HS-5 (cell line): ENCODE results near the gene ASF1B.

Source experiments
- DNase-seq: peaks from one replicate; pipeline ENCODE4 v3.0.0-alpha.2; 2012; ENCODE audit warnings: low read depth

The ASF1B gene

DNA sequence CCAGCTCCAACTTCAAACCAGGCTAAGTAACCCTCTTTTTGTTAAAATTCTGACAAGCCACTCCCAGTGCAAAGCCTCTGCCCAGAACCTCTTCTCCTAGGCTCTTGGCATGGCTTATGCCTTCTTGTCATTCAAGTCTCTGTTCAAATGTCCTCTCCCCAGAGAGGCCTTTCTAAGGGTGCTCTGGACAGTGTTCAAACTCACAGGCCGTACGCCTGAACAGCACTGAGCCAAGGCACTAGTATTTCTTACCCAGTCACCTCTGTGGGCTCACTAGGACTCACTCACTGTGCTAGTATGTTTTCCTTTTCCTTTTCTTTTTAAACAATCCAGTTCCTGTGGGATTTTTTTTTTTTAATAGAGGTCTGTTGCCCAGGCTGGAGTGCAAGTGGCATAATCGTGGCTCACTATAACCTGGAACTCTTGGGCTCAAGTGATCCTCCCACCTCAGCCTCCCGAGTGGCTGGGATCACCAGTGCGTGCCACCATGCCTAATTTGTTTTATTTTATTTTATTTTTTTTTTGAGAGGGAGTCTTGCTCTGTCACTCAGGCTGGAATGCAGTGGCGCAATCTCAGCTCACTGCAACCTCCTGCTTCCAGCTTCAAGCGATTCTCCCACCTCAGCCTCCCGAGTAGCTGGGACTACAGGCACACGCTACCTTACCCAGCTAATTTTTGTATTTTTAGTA is 2.3 kb upstream of the ASF1B start:
- DNase-seq: no peak

DNA sequence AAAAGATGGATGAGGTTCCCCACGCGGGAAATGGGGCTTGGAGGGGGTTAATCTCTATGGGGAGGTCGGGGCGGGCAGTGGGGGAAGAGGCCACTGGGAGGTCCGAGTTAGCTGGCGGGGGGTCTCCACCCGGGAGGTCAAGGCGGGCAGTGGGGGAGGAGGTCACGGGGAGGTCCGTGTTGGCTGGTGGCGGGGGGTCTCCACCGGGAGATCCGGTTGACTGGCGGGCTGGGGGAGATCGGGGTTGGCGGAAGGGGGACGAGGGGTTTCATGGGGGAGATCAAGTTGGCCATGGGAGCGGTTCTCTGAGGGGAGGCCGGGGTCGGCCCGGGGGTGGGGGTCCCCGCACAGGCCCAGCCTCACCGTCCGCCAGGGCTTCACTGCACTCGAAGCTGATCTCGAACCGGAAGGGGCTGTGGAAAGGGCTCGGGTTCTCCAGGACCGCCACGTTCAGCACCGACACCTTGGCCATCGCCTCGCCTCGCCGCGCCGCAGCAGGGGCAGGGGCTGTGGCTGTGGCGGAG is 342 bp downstream of the ASF1B start:
- DNase-seq: no peak

DNA sequence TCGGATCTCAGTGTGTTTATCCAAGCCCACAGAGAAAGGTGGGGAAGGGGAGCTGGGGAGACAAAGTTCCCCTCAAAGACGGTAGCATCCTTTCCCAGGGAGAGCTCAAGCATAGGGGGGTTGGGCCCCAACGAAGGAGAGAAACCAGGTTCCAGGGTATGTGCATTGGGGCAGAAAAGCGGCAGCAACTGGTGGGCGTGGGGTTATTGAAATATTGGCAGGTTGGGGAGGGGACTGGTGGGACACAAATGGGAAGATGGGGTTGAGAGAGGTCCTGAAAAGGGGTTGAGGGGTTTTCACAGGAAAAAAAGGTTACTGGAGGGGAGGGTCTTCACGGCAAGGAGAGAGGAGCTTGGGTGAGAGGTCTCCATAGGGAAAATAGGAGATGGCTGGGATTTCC is 1.0 kb downstream of the ASF1B start:
- DNase-seq: no peak

DNA sequence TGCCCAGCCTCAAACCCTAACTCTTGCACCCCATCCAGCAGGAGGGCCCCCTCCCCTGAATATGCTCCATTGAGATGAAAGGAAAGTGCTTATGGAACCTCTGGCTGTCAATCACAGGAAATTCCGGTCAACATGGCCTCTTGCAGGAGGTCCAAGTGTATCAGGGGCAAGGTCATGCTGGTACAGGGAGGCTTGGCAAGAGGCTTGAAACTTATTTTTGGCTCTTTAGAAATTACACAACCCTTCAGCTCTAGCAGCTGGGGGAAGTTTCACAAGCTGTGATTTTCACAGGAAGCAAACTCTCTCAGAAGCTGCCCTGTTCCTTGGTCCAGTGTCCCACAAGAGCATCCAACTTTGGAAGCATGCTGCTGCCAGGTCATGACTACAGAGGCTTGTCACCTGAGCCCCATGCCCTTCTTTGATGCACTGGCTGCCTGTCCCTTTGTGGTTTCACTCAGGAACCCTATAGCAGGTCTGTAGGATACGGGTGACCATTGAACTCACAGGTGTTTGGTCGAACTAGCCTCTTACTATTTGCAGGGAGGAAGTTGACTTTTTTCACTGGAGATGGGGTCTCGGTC is 8.4 kb downstream of the ASF1B start:
- DNase-seq: no peak

DNA sequence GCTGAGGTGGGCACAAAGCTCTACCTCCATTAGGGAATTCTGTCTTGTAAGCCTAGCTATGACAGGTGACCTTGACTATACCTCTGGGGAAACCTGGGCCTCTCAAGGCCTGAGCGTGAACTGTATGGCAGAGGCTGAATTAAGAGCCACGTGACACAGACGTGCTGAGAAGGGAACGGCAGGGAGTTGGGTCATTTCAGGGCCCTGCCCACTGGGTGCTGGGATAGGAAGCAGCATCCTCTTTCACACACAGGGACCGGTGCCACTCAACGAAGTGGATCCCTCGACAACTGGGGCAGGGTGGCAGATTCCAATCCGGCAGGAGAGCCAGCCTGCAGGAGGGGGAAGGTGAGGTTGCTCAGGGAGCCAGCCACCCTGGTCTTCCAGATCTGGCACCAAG is 9.2 kb downstream of the ASF1B start:
- no peak for DNase-seq

DNA sequence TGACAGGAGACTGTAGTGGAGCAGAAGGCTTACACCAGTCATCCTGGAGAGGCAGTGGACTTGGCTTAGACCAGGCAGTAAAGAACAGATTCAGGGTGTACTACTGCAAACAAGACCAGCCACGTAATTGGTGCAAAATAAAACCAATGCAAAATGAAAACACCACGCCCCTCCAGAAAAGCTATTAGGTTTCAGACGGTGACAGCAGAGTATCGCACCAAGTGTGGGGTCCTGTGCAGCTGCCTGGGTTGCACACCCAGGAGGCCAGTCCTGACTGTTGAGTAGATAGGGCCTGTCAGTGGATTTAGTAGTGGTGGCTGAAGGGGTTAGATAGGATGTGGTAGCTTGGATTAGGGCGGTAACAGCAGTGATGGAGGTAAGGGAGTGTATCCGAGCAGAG is 13.5 kb downstream of the ASF1B start:
- DNase-seq: no peak

DNA sequence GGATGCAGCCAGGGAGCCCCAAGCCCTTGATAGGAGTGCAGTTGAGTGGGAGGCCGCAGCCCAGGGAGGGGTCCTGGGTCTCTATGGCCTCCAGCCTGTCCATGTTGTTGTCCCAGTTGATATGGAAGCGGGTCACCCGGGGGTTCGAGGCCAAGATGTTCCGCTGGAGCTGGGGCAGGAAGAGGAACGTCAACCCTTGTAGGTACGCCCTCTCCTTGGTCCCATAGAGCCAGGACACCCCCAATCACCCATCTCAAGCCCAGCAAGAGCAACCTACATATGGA is 15.9 kb downstream of the ASF1B start:
- no peak for DNase-seq

DNA sequence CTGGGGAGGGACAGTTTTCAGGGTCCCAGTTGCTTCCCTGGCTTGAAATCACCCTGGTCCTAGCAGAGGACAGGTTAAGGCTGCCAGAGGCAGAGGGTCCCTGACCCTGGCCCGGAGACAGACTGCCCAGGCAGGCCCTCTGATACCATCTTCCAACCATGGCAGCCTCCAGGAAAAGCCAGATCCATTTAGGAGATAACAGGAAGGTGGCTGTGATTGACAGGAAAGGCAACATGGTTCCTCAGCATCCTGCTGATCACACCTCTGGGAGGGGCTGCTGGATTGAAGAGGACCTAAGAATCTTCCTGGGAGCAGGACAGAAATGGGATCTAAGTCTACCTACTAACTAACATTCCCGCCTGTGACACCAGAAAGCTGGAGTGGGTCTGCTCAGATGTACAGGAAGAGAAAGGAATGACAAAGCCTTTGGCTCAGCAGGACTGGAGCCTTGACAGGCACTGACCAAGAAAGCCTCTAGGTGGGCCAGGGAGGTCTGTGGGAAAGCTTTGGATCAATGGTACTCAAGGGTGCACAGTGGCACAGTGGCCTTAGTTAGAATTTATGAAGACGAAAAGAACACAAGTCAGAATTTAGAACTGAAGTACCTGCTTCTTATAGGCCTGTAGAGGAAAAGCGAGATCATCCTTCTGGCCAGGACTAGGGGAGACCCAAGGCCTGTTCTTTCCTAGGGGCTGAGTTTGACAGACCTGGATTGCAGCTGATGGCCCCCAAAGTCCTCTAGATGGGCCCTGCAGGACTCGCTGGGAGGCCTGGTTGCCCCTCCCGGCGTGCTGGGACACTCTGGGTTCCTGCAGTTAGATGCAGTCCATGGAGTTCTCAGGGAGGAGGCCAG is 16.5 kb downstream of the ASF1B start:
- DNase-seq: no peak

DNA sequence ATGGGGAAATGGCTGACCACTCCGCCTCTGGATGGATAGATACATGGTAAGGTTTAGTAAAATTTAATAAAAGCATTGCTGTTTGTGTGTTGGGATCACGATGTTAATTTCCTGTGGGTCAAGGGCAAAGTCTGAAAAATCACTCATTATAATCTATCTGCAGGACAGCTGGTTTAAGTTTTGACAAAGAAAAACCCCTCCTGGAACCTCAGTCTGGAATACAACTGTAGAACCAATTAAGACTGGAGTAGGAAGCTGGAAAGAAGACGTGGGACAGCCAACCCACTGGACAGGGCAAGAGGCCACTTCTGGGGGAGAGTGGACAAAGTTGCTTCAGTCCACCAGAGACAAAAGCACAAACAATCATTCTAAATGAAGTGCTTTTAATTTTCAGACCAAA is 17.2 kb downstream of the ASF1B start:
- DNase-seq: no peak

DNA sequence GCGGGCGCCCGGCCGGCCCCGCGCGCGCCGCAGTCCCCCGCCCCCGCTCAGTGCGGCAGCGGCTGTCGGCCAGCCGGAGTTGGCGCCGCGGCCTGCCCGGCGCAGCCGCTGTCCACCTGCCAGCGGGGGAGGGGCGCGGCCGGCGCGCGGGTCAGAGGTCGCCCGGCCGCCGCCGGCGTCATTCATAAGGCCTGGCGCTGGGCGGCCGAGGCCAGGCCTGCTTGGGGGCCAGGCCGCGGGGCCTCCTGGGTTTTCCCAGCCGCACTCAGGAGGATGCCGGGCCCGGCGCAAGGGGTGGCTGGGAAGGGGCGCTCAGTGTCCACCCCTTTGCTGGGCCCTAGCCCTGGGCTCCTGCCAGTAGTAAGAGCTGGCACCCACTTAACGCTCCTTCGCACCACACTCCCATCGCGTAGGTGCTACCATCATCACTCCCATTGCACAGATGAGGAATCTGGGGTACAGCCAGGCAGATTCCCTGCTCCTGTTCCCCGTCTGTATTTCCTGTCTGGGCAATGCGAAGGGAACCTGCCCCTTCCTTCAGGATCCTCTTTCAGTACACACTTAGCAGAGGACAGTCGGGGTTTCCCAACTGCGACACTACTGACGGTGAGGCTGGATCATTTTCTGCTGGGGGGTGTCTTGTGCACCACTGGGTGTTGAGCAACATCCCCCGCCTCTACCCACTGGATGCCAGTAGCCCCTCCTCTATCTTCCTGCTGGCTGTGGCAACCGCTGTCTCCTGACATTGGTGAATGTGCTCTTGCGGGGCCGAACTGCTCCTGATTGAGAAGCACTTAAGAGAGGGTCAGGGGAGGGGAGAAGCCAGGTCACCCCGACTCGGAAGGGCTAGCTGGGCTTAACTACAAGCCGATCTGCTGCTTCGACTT is 18.0 kb downstream of the ASF1B start:
- no peak for DNase-seq

DNA sequence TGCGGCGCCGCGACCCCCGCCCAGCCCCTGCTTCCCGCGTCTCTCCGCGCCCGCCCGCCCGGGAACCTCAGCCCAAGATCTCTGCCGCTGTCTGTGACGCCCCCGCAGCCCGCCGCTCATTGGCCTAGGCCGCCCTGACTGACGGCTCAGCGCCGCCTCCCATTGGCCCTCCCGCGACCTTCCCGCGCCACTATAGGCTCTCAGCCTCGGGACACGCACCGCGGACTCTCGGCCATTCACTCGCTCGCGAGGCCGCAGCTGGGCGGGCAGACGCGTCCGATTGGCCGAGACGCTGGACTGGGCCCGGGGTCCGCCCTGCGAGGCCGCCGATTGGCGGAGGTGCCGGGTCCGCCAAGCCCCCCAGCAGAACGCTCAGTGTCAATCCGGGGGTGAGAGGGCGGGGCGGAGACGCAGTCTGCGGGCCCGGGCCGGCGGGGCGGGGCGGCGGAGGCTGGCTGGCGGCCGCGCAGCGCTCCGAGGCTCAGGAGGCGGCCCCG is 18.7 kb downstream of the ASF1B start, which contains the start of gene PRKACA:
PRKACA (minus strand) TSS at position 95 of the 497 bp plus-strand sequence. CDS start 215 bp downstream, outside the sequence.
- peak; percentile 97 for DNase-seq

DNA sequence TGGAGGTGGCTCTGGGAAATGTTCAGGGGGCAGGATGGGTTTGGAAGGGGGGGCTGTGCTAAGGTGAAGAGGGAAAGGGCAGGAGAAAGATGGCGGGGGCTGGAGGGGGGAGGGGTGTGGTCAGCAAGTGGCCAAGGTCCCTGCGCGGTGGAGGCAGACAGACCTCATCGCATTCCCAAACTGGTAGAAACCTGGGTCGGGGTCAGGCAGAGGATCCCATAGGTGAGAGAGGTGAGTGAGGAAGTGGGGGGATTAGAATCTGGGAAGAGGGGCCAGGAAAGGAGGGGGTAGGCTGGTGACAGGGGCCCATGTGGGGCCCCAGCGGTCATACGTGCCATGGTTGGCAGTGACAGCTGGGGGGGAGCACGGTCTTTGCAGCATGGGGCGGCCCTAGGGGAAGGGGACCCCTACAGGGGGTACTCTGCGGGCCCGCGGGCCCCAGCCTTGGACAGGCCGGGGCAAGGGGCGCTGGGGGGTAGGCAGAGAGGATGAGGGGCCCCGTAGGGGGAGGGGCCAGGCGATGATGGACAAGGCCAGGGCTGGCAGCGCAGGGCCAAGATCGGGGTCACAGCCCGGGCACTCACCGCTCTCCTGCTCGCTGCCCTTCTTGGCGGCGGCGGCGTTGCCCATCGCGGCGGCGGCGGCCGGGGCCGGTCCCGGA is 19.3 kb downstream of the ASF1B start:
- no peak for DNase-seq

DNA sequence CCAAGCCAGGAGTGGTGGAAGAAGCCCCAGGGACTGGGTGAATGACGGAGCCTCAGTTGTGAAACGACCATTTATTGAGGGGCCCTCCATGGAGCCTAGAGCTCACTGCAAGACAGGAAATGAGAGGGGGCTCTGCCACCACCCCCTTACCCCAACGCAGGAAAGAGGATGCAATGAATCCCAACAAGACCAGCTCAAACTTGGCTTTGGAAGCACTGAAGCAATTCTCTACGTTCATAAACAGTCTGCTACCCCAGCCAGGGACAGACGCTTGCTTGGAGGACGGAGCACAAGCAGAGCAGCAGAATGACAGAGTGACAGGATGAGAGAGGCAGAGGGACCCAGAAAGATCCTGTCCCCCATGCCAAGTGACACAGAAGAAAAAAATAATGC is 19.9 kb downstream of the ASF1B start:
- no peak for DNase-seq

DNA sequence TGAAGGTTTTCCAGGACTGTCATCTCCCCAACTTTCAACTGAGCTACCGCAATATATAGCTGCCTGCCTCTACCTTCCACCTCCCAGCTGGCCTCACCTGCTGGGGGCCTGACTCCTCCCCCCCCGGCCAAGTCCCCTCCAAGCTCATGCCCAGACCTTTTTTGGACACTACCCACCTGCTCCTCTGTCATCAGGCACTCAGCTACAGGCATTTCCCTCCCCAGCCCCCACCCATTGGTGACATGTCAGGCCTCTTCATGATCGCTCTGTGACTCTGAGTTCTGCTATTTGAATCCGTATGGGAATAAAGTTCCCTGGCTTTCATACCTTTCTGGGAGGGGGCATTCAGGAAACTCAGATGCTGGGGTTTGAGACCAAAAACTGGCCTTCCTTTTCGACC is 20.6 kb downstream of the ASF1B start:
- DNase-seq: no peak

DNA sequence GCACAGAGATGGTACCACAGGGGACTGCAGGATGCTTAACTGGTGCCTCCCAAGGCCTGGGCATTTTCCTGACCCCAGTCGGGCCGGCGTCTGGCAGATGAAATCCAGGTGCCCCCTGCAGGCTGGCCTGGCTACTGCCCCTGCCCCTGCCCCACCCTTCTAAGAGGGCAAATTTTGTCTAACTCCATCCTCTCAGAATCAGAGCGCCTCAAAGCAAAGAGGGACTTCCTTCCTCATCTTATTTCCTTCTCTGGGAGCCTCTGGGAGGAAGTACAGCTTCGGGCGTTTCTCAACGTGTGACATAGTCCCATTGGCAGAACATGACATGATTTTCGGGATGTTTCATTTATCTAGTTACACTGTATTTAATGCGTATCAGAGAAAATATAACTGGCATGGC is 21.5 kb downstream of the ASF1B start:
- no peak for DNase-seq

DNA sequence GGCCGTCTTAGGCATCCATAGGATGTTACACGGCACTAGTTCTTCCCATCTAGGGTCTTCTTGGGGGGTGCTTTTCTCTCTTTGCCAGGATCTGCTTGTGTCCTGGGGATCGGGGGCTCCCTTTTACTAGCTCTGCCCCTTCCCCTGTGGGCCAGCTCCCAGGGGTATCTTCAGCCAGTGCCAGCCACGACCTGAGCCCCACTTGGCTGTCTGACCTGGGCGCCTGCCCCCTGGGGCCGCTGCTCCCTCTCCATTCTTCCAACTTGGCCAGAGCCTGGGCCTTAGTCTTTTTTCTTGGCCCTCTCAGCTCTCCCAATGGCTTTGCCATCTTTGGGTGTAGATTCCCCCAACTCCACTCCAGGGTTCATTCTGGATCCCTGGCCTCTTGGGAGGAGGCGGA is 21.9 kb downstream of the ASF1B start:
- DNase-seq: no peak

DNA sequence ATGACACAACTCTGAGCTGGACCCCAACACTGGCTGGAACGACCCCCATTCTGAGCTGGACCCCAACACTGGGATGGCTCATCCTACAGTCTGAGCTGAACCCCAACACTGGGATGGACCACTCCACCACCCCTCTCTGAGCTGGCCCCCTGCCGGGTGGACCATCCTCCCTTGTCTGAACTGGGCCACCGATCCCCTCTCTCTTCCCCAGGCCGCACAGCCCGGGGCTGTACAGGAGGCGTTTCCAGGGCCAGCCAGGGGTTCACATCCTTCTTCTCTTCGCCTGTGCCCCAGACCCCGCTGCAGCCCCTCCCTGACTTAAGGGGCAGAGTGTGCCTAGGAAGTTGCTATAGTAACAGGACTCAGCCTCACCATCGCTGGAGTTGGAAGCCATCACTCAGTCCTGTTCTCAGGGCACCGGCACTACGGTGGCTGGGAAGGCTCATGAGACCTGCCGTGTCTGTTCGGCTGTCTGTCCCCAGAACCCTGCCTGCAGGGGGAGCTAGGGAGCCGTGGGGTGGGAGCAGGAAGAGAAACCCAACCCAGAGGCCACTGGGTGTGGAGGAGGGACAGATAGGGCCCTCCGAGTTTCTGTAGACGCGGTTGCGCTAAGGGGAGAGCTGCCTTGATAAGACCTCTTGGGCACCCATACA is 22.5 kb downstream of the ASF1B start:
- DNase-seq: no peak

DNA sequence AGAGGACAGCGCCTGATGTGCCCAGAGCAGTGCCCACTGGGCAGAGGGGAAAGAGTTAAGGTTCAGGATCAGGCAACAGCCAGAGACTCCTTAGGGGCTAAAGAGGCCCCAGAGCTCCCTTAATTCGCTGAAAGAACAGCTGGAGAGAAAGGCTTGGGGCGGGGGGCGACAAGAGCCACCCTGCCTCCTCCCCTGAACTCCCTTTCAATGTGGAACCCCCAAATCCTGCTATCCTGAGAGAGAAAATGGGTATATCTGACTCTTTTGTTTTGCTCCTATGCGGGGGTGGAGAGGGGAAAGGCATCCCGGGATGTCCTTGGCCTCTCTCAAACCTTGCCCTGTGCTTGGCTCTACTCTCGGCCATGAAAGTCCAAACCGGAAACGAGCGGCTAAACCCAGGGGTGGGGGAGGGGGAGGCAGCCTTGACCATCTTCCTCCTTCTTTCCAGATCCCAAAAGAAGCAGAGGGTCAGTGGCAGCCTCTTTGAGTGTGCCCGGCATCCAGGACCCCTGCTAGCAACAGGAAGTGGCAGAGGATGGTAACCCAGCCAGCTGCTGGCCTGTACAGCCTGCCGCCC is 23.5 kb downstream of the ASF1B start:
- no peak for DNase-seq

DNA sequence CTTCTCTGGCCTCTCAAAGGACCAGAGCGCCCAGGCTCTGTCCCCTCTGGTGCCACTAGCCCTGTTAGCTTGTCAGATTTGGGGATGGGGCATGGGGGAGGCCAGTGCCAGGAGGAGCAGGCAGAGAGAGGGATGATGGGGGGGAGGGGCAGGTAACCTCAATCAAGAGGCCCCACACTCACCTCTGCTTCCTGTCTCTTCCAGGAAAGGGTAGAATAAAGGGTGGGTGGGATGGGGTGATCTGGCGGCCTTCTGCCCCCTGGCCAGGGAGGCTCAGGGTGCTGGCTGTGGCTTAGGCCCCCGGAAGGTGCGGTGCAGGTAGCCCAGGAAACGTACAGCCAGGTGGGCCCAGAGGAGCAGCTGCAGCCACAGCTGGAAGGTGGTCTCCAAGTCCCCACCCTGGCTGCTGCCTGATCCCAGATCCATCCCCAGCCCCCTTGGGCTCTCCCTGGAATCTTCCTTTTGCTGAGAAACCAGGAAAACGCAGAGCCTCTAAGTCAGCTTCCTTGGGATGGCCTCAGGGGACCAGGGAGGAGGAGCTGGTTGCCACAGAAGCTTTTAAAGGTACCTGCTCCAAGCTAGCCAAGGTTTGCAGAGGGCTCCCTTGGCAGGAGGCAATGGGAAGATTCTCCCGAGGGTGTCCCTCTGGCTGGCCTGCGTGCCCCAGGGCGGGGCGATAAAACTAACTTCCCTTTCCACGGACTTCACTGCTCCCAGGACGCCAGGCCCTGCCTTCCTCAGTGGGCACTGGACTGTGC is 24.2 kb downstream of the ASF1B start:
- DNase-seq: no peak

DNA sequence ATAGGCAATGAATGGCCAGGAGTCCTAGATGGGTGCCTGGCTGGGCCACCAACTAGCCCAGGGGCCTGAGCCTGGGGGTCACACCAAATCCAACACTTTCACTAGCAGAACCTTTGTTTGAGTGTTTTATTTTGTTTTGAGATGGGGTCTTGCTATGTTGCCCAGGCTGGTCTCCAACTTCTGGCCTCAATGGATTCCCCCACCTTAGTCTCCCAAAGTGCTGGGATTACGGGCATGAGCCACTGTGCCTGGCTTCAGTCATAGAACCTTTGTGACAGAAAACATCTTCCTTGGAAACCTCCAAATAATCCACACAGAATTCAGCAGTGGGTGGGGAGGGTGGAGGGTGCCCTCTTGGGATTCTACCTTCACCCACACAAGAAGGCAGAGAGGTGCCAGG is 24.9 kb downstream of the ASF1B start:
- DNase-seq: no peak
